ENCODE results near the gene LYZL6.
"Not testable (repeated sequence)": the region's sequence is repeated elsewhere in the genome, so short reads cannot be mapped to it uniquely, and the experiment has no call there.

LYZL6 gene

GRCh38 chr17:35903451-35903850, 40.1 kb downstream of the LYZL6 start:
- no peak for DNase-seq

DNA sequence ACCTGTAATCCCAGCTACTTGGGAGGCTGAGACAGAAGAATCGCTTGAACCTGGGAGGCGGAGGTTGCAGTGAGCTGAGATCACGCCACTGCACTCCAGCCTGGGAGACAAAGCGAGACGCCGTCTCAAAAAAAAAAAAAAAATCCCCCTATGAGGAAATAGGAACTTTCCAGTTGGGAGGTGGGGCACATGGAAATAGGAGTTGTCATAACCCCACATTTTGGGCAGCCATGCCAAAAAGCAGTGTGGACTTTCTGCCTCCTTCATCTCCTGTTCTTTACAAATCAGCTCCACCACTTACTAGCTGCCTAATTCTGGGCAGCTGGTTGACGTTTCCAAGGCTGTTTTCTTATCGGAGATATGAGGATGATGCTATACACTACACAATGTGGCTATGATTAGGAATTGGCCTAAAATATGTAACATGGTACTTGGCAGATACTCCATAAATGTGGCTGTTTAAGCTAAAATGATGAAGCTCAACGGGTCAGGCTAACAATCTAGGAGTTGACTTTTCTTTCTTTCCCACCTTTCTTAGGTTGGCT, 41.8 kb downstream of the LYZL6 start:
- DNase-seq, result no peak

DNA sequence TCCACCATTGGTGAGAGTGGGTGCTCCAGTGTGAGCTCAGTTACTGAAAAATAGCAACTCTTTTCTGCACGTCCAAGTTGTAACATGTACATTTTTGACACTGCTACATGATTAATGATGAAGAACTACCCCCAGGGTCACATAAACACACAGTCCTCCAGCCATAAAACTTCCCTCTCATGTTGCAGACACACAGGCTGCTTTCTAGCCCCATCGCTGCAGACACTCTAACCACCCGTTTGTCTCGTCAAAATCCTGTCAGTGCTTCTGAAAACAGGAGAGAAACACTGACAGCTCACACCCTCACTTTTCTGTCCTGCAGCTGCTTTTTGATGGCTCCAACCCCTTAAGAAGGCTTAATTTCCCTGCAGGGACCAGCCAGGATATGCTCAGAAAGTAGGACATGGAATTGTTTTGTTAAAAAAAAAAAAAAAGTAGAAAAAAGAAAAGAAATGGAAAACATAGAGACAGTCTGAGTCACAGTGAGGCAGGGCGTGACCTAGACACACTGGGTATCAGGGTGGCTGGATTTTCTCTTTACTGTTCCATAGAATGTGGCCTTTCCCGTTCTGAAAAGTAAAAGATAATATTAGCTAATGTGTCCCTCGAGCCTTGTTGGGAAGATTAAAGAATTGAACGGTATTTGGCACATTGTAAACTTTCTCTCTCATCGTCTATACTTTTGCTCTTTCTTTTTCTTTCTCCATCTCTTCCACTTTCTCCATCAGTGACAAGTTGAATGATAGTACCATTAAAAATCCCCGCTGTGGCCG, 42.6 kb downstream of the LYZL6 start:
- no peak for DNase-seq

DNA sequence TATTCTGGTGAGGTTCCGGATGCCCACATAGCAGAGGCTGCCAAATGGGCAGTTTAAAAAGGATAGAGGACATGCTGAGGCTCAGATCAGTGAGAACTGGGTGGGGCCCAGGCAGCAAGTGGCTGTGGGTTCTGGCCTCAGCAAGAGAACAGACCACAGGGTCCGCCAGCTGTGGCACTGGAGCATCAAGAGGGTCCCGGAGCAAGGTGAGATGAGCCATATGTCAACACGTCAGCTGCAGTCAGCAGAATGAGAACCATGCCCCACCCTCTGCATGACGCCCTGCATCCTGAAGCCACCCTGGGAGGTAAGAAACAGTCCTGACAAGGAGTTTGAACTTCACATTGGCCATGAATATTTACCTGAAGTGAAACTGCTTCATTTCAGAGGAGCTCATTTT, 43.2 kb downstream of the LYZL6 start:
- no peak for DNase-seq

DNA sequence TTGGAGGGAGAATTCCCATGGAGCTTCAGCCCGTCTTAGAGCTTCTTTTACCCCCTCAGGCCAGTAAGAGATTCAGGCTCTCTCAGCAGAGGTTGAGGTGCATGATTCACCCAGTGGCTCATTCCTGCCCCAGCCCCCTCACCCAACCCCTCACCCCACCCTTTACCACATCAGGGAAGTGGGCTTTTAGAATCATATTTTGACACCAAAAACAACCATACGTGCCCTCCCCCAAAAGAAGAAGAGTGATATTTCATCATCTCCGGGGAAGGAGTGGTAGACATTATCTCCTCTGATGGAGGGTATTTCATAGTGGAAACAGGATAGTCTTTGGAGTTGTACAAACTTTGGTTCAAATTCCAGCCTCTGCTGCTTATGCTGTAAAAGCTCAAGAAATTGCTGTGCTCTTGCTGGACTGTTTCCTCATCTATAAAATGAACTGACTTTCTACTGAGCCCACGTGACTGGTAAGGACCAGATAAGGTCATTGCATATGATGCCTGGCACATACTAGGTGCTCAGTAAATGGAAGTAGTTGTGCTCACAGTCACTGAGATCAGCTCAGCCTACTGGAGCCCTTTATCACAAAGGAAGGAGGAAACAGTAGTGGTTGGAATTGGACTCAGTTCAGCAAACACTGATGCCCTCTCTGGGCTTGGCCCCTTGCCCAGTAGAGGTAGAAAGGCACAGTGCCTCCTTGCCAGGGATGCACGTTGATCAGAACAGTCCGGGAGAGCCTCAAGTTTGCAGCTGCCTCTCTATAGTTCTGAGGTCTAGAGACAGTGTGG, 45.0 kb downstream of the LYZL6 start:
- peak; percentile 73 for DNase-seq

- DNase-seq, result not testable (repeated sequence)
Measured at GRCh38 chr17:35897772-35898171, 45.7 kb downstream of the LYZL6 start.

DNA sequence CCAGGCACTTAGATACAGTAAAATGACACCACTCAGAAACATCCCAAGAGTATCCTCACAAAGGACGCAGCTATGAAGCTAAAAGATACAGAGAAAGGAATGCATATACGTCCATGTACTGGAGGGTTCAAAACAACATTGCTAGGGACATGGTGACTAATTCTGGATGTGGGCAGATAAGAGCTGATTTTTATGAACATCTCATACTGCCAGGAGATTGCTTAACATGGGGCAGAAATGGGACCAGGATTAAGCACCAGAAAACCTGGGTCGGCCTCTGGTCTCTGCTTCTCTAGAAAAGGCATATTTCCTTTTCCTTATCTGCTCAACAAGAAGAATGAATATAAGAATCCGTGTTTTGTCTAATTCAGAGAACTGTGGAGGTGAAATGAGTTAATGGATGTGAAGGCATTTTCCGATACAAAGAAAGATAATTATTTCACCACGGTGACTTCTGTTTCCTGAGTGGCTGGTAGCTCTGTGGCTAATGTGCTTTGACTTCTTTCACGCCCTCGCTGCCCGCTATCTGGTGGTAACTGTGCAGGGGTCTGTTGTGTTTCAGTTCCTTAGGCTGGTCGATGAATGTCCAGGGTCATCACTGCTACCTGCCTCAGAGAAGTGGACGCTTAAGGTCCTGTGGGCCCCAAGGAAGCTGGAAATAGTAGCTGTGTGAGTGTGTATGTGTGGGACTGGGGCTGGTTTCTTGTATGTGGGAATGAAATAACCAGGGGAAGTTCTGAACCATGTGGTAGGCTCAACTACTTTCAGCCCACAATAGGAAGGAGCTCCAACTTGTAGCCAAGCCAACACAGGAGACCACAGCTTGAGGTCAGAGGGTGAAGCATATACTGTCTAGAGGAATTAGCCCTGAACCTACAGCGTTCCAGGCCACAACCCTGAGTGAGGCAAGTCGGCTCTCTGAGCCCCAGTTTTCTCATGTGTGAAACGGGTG, 47.6 kb downstream of the LYZL6 start:
- DNase-seq, result no peak

DNA sequence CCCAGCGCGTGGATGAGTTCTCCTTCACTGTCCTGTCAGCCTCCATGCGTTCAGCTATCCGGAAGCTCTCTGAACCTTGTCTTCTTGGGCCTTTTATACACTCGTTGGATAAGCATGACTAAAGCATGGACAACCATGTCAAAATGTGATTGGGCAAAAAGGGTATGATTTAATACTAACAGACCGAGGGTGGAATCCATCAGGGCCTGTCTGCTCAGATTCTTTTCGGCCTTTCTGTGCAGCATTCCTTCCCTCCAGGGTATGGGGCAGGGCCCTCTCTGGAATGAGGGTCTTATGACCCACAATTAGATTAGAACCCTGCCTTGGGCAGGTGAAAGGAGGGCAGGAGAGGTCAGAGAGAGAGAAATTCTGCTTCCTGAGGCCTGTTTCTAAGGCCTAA, 49.3 kb downstream of the LYZL6 start:
- no peak for DNase-seq

DNA sequence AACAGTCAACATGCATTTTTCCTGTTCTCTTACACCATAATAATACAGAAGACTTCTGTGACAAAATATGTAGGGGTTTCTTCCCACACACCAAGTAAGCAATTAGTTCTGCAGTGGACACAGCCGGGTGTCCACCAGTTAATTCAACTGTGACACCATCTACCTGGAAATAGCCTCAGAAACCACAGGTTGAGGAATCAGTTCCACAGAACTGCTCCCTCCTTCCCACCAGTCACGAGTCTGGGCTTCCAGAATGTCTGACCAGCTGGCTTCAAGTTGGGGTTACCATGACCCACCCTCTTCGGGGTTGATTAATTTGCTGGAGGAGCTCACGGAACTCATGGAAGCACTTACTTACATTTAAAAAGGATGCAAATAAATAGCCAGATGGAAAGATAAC, 49.8 kb downstream of the LYZL6 start:
- no peak for DNase-seq

DNA sequence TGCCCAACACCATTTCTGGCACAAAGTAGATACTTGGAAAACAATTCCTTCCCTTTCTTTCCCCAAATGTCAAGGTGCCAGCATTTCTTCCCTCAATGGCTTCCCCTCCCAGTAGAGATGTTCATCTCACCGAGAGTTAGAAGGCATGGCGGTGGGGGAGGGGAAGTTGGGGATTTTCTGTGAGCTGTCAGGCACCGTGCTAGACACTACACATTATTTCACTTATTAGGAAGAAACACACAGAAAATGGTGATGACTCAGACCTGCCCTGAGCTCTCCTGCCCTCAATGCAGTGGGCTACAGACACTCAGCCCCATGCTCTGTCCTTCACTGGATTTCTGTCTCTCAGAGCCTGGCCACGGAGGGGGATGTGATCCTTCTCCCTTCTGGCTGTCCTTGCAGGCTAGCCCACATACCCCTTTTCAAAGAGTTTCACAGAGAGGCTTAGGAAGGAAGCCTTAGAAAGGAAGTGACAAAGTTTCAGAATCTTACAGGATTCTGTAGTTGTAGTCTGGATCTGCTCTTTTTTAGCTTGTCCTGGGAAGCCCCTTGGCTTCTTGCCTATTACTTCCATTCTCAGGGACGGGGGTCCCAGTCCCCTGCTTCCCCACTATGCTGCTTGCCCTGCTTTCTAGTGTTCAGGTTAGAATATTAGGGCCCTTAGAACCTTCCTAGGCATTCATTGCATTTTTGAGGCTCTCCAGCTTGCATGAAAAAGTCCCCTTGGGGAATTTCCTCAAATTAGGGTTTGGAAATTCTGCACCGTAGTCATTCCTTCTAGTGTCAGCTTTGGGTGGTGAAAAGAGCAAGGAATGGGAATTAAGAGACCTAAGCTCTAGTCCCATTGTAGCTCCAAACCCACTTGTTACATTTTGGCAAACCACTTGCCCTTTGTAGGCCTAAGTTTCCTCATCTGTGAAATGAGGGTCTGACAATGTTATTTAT, 51.1 kb downstream of the LYZL6 start:
- DNase-seq, result no peak

DNA sequence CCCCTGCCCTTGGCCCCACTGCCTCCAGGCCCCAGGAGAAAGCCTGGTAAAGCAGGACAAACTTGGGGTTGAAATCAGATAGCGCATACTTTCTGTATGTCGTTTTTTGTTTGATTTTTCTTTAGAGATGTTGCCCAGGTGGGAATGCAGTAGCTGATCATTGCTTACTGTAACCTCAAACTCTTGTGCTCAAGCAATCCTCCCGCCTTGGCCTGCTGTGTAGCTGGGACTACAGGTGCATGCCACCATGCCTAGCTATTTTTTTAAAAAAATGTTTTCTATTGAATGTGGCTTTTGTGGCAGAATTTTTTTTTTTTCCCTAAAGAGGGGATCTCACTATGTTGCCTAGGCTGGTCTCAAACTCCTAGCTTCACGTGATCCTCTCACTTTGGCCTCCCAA, 52.2 kb downstream of the LYZL6 start:
- DNase-seq, result no peak

GRCh38 chr17:35890774-35891155, 52.7 kb downstream of the LYZL6 start:
- DNase-seq, result peak; percentile 91

- peak; percentile 50 for DNase-seq
Measured at GRCh38 chr17:35889818-35890773, 53.4 kb downstream of the LYZL6 start.

GRCh38 chr17:35889241-35889640, 54.3 kb downstream of the LYZL6 start:
- DNase-seq, result no peak

Data from DMS79 (cell line).